HCT116 (cell line): ENCODE measurements around the gene CAMK2G. TPM values are rescaled to one million over a fixed set of nuclear protein-coding genes. Genes with fewer than 3 reads are reported as not detected.

Experiments
- ATAC-seq: fragments of 200-7000 bp; cut with Tn5 transposase; 2 replicates; pipeline ENCODE4 v1.9.1; 2020; ENCODE audit warnings: mild to moderate bottlenecking, moderate library complexity
- BruUV-seq: library from RNA; stranded (reverse); fragments of 400-500 nt; replicated peaks from 2 replicates; lab custom pipeline; 2021; lab: Mats Ljungman, UMichigan
- CTCF ChIA-PET: fragments of 300-600 bp; sonication (Branson Sonifier 250); formaldehyde crosslinking; loops from one replicate; lab custom pipeline; 2021; ENCODE audit warnings: antibody characterized with exemption; lab: Charles Lee
- POLR2A ChIA-PET: fragments of 300-600, 350-600 bp; sonication (Branson Sonifier 250); formaldehyde crosslinking; loops from one replicate; lab custom pipeline; 2021; ENCODE audit warnings: antibody characterized with exemption; lab: Charles Lee
- RAD21 ChIA-PET, 2 experiments: fragments of 300-600 bp; sonication (Branson Sonifier 250); formaldehyde crosslinking; loops; one replicate each; lab custom pipeline; 2023; ENCODE audit warnings: low total read pairs in 2 of 2; ENCODE audit not compliant: uncharacterized antibody in 2 of 2, unreplicated experiment in 2 of 2, low non-redundant PET in 1 of 2; lab: Charles Lee
- DNase-seq: peaks from one replicate; pipeline ENCODE4 v3.0.0-alpha.2; 2010; ENCODE audit warnings: low read depth, low spot score
- H2AFZ ChIP-seq: fragments of 200-600 bp; shearing (Covaris generic), sonication (generic); 2 replicates; pipeline ENCODE4 v1.6.1; 2017; ENCODE audit warnings: low read depth, mixed run types, mixed read lengths, antibody characterized with exemption, low read length; ENCODE audit not compliant: poor library complexity, severe bottlenecking
- H3K27ac ChIP-seq: 2 replicates; pipeline ENCODE4 v1.5.1; 2012; ENCODE audit warnings: low read depth, low read length
- H3K27me3 ChIP-seq: fragments of 200-600 bp; sonication (generic); 2 replicates; pipeline ENCODE4 v1.6.1; 2016; ENCODE audit warnings: mixed run types, low read length, mixed read lengths; ENCODE audit not compliant: insufficient read depth
- H3K36me3 ChIP-seq, 2 experiments: fragments of 200-500 bp in 1 of 2; fragments of 200-600 bp in 1 of 2; sonication (Bioruptor generic) in 1 of 2; sonication (generic) in 1 of 2; 2 replicates each; pipeline versions ENCODE4 v1.5.1 to v1.6.1; 2014 to 2016; ENCODE audit warnings: low read length in 2 of 2, inconsistent platforms in 1 of 2, mixed read lengths in 1 of 2, mixed run types in 1 of 2; ENCODE audit not compliant: insufficient read depth in 2 of 2, control insufficient read depth in 1 of 2
- H3K4me1 ChIP-seq, 2 experiments: fragments of 200-600 bp in 1 of 2; sonication (generic) in 1 of 2; 2 replicates each; pipeline versions ENCODE4 v1.5.1 to v1.6.1; 2012 to 2017; ENCODE audit warnings: low read length in 2 of 2, inconsistent platforms in 1 of 2, mild to moderate bottlenecking in 1 of 2, mixed read lengths in 1 of 2, mixed run types in 1 of 2, moderate library complexity in 1 of 2; ENCODE audit not compliant: insufficient read depth in 2 of 2, control insufficient read depth in 1 of 2
- H3K4me2 ChIP-seq: fragments of 200-600 bp; sonication (generic); 2 replicates; pipeline ENCODE4 v1.6.1; 2017; ENCODE audit warnings: mixed run types, low read length, mixed read lengths
- H3K4me3 ChIP-seq, 2 experiments: fragments of 200-600 bp in 1 of 2; sonication (generic) in 1 of 2; replicated peaks in 1 of 2; 2 replicates each; pipeline ENCODE4 v1.5.1; 2011 to 2016; ENCODE audit warnings: low read length in 2 of 2, control low read depth in 1 of 2, low read depth in 1 of 2, mild to moderate bottlenecking in 1 of 2, mixed read lengths in 1 of 2, mixed run types in 1 of 2
- H3K79me2 ChIP-seq: fragments of 200-600 bp; sonication (generic); 2 replicates; pipeline ENCODE4 v1.6.1; 2017; ENCODE audit warnings: mild to moderate bottlenecking, mixed run types, low read length, moderate library complexity, mixed read lengths; ENCODE audit not compliant: insufficient read depth
- H3K9ac ChIP-seq: fragments of 200-600 bp; sonication (generic); 2 replicates; pipeline ENCODE4 v1.6.1; 2016; ENCODE audit warnings: low read length, mixed read lengths
- H3K9me2 ChIP-seq: fragments of 200-600 bp; sonication (generic), shearing (Covaris generic); 2 replicates; pipeline ENCODE4 v1.6.1; 2017; ENCODE audit warnings: mixed run types, mild to moderate bottlenecking, moderate library complexity; ENCODE audit not compliant: insufficient read depth
- H3K9me3 ChIP-seq, 2 experiments: fragments of 200-500 bp in 1 of 2; fragments of 200-600 bp in 1 of 2; sonication (Bioruptor generic) in 1 of 2; sonication (generic) in 1 of 2; 2 replicates each; pipeline ENCODE4 v1.6.1; 2014 to 2017; ENCODE audit warnings: low read length in 2 of 2, mixed read lengths in 2 of 2, inconsistent platforms in 1 of 2, low read depth in 1 of 2, mild to moderate bottlenecking in 1 of 2, mixed run types in 1 of 2, moderate library complexity in 1 of 2; ENCODE audit not compliant: control insufficient read depth in 1 of 2, insufficient read depth in 1 of 2
- H4K20me1 ChIP-seq: fragments of 200-600 bp; sonication (generic), shearing (Covaris generic); 2 replicates; pipeline ENCODE4 v1.6.1; 2017; ENCODE audit warnings: mixed run types, mild to moderate bottlenecking, moderate library complexity; ENCODE audit not compliant: insufficient read depth
- ATF3 ChIP-seq: IDR thresholded peaks from 2 replicates; pipeline ENCODE4 v1.6.1; 2012
- CEBPB ChIP-seq: IDR thresholded peaks from 2 replicates; pipeline ENCODE4 v1.6.1; 2012; ENCODE audit warnings: low read depth
- CTCF ChIP-seq, 3 experiments: fragments of 200-600 bp in 1 of 3; sonication (generic) in 1 of 3; IDR thresholded peaks in 2 of 3; conservative IDR thresholded peaks in 1 of 3; 2 replicates each; pipeline ENCODE4 v1.5.1; 2012 to 2017; ENCODE audit warnings: low read depth in 2 of 3, low read length in 2 of 3, antibody characterized with exemption in 1 of 3, borderline replicate concordance in 1 of 3, control low read depth in 1 of 3, mild to moderate bottlenecking in 1 of 3, mixed read lengths in 1 of 3, mixed run types in 1 of 3, moderate library complexity in 1 of 3; ENCODE audit not compliant: insufficient read depth in 1 of 3
- EGR1 ChIP-seq: IDR thresholded peaks from 2 replicates; pipeline ENCODE4 v1.6.1; 2012; ENCODE audit warnings: low read depth
- EZH2 ChIP-seq: fragments of 200-600 bp; sonication (generic); IDR thresholded peaks from 2 replicates; pipeline ENCODE4 v1.6.1; 2017; ENCODE audit warnings: antibody characterized with exemption, mixed run types
- EZH2phosphoT487 ChIP-seq: fragments of 200-600 bp; IDR thresholded peaks from 2 replicates; pipeline ENCODE4 v1.6.1; 2018; ENCODE audit warnings: antibody characterized with exemption, borderline replicate concordance
- JUND ChIP-seq: IDR thresholded peaks from 2 replicates; pipeline ENCODE4 v1.6.1; 2012
- MAX ChIP-seq: IDR thresholded peaks from 2 replicates; pipeline ENCODE4 v1.6.1; 2012
- SIN3A ChIP-seq: IDR thresholded peaks from 2 replicates; pipeline ENCODE4 v1.6.1; 2012; ENCODE audit warnings: low read depth
- SP1 ChIP-seq: IDR thresholded peaks from 2 replicates; pipeline ENCODE4 v1.6.1; 2012; ENCODE audit warnings: low read depth
- SRF ChIP-seq: IDR thresholded peaks from 2 replicates; pipeline ENCODE4 v1.6.1; 2012; ENCODE audit warnings: low read depth
- TCF7L2 ChIP-seq: IDR thresholded peaks from 2 replicates; pipeline ENCODE4 v1.7.0; 2011; ENCODE audit warnings: borderline replicate concordance, inconsistent platforms; ENCODE audit not compliant: insufficient read depth, insufficient read length; ENCODE audit errors: extremely low read depth
- YY1 ChIP-seq: IDR thresholded peaks from 2 replicates; pipeline ENCODE4 v1.6.1; 2011; ENCODE audit warnings: low read length, low read depth, moderate library complexity, mild to moderate bottlenecking; ENCODE audit not compliant: insufficient replicate concordance; ENCODE audit errors: extremely low read depth
- ZBTB33 ChIP-seq: IDR thresholded peaks from 2 replicates; pipeline ENCODE4 v1.6.1; 2011; ENCODE audit warnings: mild to moderate bottlenecking, low read length, moderate library complexity; ENCODE audit not compliant: insufficient replicate concordance; ENCODE audit errors: extremely low read depth
- ZFX ChIP-seq: fragments of 450-650 bp; IDR thresholded peaks from 2 replicates; pipeline ENCODE4 v1.6.1; 2017
- ZNF274 ChIP-seq: fragments of 200-500 bp; sonication (Bioruptor generic); IDR thresholded peaks from 2 replicates; pipeline ENCODE4 v1.6.1; 2014; ENCODE audit warnings: mild to moderate bottlenecking, low read depth, low read length, inconsistent platforms
- intact Hi-C: fragments of 100-400 bp; cut with micrococcal nuclease; formaldehyde crosslinking; loops from 2 replicates; pipeline ENCODE4 v1.10.0; 2022
- total RNA-seq: library from RNA; stranded (reverse); gene quantifications from one replicate; pipeline ENCODE4 v1.2.1, GENCODE V29; 2021; ENCODE audit not compliant: unreplicated experiment

CAMK2G gene
- total RNA-seq, 1 experiment from 2014 or later, result 28.3 TPM

- POLR2A ChIA-PET, result no interaction called here
- no peak overlapping the region for H3K4me3 ChIP-seq
- no peaks in the 10 kb centered on the region for H3K4me1 ChIP-seq
- TF ChIP-seq ATF3 (no peak), ZFX (no peak), CEBPB (no peak), SIN3A (no peak), ZNF274 (no peak), YY1 (no peak), ZBTB33 (no peak), TCF7L2 (no peak), EZH2phosphoT487 (no peak), MAX (no peak), JUND (no peak), SRF (no peak), SP1 (no peak), EGR1 (no peak), CTCF (IDR thresholded peaks at IDR 0.05 in 2 of 3, conservative IDR thresholded peaks at IDR 0.05 in 1 of 3; ENCODE audit: borderline replicate concordance in 1 of 3, insufficient read depth in 1 of 3, low read depth in 2 of 3, low read length in 2 of 3) (no peak), EZH2 (no peak)
- TF ChIP-seq, all 23 proteins: peak for 0
- Histone ChIP-seq H3K4me2 (no peak overlapping the region), H3K27ac (no peak overlapping the region), H3K79me2 (peaks cover 36% of the 10 kb centered on the region; the same call in 1 of the 2 replicates), H3K9me2 (no peaks in the 10 kb centered on the region), H3K27me3 (no peaks in the 10 kb centered on the region), H3K9me3 (no peaks in the 10 kb centered on the region), H2AFZ (no peak overlapping the region), H3K36me3 (peaks cover 18 to 19% of the 10 kb centered on the region in 2 experiments; a peak in 3 of 4 replicates), H4K20me1 (no peaks in the 10 kb centered on the region), H3K9ac (no peak overlapping the region)
- no TSS peak for BruUV-seq
- ChIA-PET CTCF (no interaction called here), RAD21 (no interaction called here)
- DNase-seq, result no peak
- intact Hi-C loops, result no loop called here
- no peak for ATAC-seq
These were observed 8.6 kb downstream of the CAMK2G start for GRCh38 chr10:73865459-73866442.
